ENCODE data around the gene CAPZB. TPM values are rescaled to one million over a fixed set of nuclear protein-coding genes. Genes with fewer than 3 reads are reported as not detected.

Gene CAPZB
- total and polyA plus RNA-seq, 2 of the 4 experiments (the other 2 are of a cell fraction), result 216 to 304 TPM

- Histone ChIP-seq H2BK15ac (ENCODE audit: low read depth, low read length) (no peak overlapping the region), H2BK20ac (ENCODE audit: low read depth, low read length) (no peak overlapping the region), H2BK120ac (ENCODE audit: low read depth, low read length) (no peak overlapping the region), H3K4me2 (ENCODE audit: low read depth, low read length) (no peak overlapping the region), H4K20me1 (ENCODE audit: insufficient read depth, low read length) (peaks cover 97% of the 10 kb centered on the region), H3K27me3 (ENCODE audit: control insufficient read depth, insufficient read depth, low read length) (no peaks in the 10 kb centered on the region), H2AK9ac (replicated peaks; ENCODE audit: low read depth, low read length, poor library complexity) (no peak overlapping the region), H3K14ac (replicated peaks; ENCODE audit: low read depth, low read length) (no peak overlapping the region), H4K5ac (ENCODE audit: low read depth, low read length) (no peak overlapping the region), H3K9me3 (ENCODE audit: control insufficient read depth, insufficient read depth, low read length) (no peaks in the 10 kb centered on the region), H3K79me1 (ENCODE audit: low read depth in 1 of 2, low read length in 2 of 2) (peaks cover 52 to 99% of the 10 kb centered on the region in 2 experiments), H3K23ac (ENCODE audit: low read depth, low read length) (0 out of 2 replicates have a peak overlapping the region, but pooled peaks have one; percentile 8), H3K4me3 (ENCODE audit: insufficient read depth, low read depth, low read length) (no peak overlapping the region), H3K4me1 (ENCODE audit: control insufficient read depth, insufficient read depth, low read length) (peaks cover 20% of the 10 kb centered on the region), H2BK5ac (ENCODE audit: low read depth, low read length, poor library complexity, severe bottlenecking) (no peak overlapping the region), H3K9me1 (ENCODE audit: insufficient read depth, low read length) (peaks cover 33% of the 10 kb centered on the region), H4K8ac (ENCODE audit: low read depth in 2 of 2, low read length in 2 of 2) (no peak overlapping the region), H2AK5ac (ENCODE audit: low read depth, low read length) (no peak overlapping the region), H2AFZ (replicated peaks; ENCODE audit: low read length, poor library complexity) (no peak overlapping the region), H4K91ac (ENCODE audit: insufficient read depth, low read depth, low read length) (no peak overlapping the region), H3K9ac (ENCODE audit: low read depth, low read length) (no peak overlapping the region), H3K27ac (ENCODE audit: insufficient read depth, low read length) (no peak overlapping the region), H3K36me3 (ENCODE audit: control insufficient read depth, insufficient read depth, low read length) (peaks cover 26% of the 10 kb centered on the region), H3K56ac (ENCODE audit: extremely low read depth, insufficient read depth, low read length) (no peak overlapping the region), H3K4ac (ENCODE audit: low read depth, low read length) (no peak overlapping the region), H3K18ac (ENCODE audit: low read depth, low read length) (no peak overlapping the region)
- no peak for DNase-seq
- 80% methylated on average over 6 of the region's 12 CpGs; no CpG with 5 or more reads in 1 of the 2 experiments for WGBS, 2 experiments (ENCODE audit: extremely low coverage in 2 of 2, insufficient read length in 1 of 2)
- no peak for ATAC-seq (ENCODE audit: low read depth)
- dilution Hi-C loops (cut with HindIII; ENCODE audit: low sequenced_read_pairs, unreplicated experiment) (no loop called here), in situ Hi-C loops (cut with MboI; ENCODE audit: low sequenced_read_pairs) (no loop called here), intact Hi-C loops (cut with micrococcal nuclease) (no loop called here)
- POLR2A ChIA-PET (ENCODE audit: unreplicated experiment), result no interaction called here
- BruUV-seq (replicated peaks), result no TSS peak
- TF ChIP-seq FOS (IDR thresholded peaks at IDR 0.05; ENCODE audit: low read depth, low read length) (no peak), MAZ (IDR thresholded peaks at IDR 0.05; ENCODE audit: borderline replicate concordance, low read depth, low read length) (no peak), USF2 (IDR thresholded peaks at IDR 0.05; ENCODE audit: low read depth, low read length) (no peak), CEBPB (IDR thresholded peaks at IDR 0.05; ENCODE audit: low read depth, low read length) (no peak), CHD1 (IDR thresholded peaks at IDR 0.05; ENCODE audit: low read depth, low read length) (no peak), RAD21 (IDR thresholded peaks at IDR 0.05; ENCODE audit: low read length) (no peak), RFX5 (IDR thresholded peaks at IDR 0.05; ENCODE audit: low read depth, low read length) (no peak), BHLHE40 (IDR thresholded peaks at IDR 0.05; ENCODE audit: low read depth, low read length) (no peak), NFE2L2 (IDR thresholded peaks at IDR 0.05; ENCODE audit: low read depth, low read length) (no peak), ELK1 (IDR thresholded peaks at IDR 0.05; ENCODE audit: borderline replicate concordance, low read depth, low read length) (no peak), CTCF (conservative IDR thresholded peaks at IDR 0.05; ENCODE audit: low read depth, low read length) (no peak), POLR2A (IDR thresholded peaks at IDR 0.05; ENCODE audit: low read depth, low read length) (no peak), MAFK (IDR thresholded peaks at IDR 0.05; ENCODE audit: low read depth, low read length) (no peak)
- CTCF ChIA-PET, result no interaction called here
Observed at GRCh38 chr1:19413999-19414398, 71.3 kb downstream of the CAPZB start.
